HG03045 (cell line): Measurements from ENCODE around the gene HUNK.

Source experiments
- ATAC-seq: cut with Tn5 transposase; IDR thresholded peaks from one replicate; pipeline ENCODE4 v1.9.1; 2021; ENCODE audit warnings: mild to moderate bottlenecking, moderate library complexity; ENCODE audit not compliant: unreplicated experiment

The HUNK gene

GRCh38 chr21:31894457-31894856 lies 21.6 kb downstream of the HUNK start:
- no peak for ATAC-seq

- no peak for ATAC-seq
Observed at GRCh38 chr21:31895077-31895835, 22.4 kb downstream of the HUNK start.

- ATAC-seq: no peak
Observed at GRCh38 chr21:31896019-31896418, 23.2 kb downstream of the HUNK start.

- no peak for ATAC-seq
Observed at GRCh38 chr21:31897311-31897710, 24.5 kb downstream of the HUNK start.

GRCh38 chr21:31898933-31899630 lies 26.3 kb downstream of the HUNK start:
- no peak for ATAC-seq

GRCh38 chr21:31900121-31900895 lies 27.5 kb downstream of the HUNK start:
- ATAC-seq: no peak

GRCh38 chr21:31901315-31901714 lies 28.5 kb downstream of the HUNK start:
- no peak for ATAC-seq

- no peak for ATAC-seq
Observed at GRCh38 chr21:31902438-31902837, 29.6 kb downstream of the HUNK start.

GRCh38 chr21:31903896-31904295 lies 31.1 kb downstream of the HUNK start:
- ATAC-seq: no peak

- no peak for ATAC-seq
Observed at GRCh38 chr21:31905503-31906451, 33.0 kb downstream of the HUNK start.

GRCh38 chr21:31908106-31909031 lies 35.5 kb downstream of the HUNK start:
- no peak for ATAC-seq

- ATAC-seq: no peak
Observed at GRCh38 chr21:31909153-31910073, 36.6 kb downstream of the HUNK start.

- ATAC-seq: no peak
Observed at GRCh38 chr21:31910074-31910470, 37.3 kb downstream of the HUNK start.

- no peak for ATAC-seq
Observed at GRCh38 chr21:31911138-31911907, 38.5 kb downstream of the HUNK start.

GRCh38 chr21:31912501-31912900 lies 39.7 kb downstream of the HUNK start:
- no peak for ATAC-seq

GRCh38 chr21:31913182-31913608 lies 40.4 kb downstream of the HUNK start:
- ATAC-seq: no peak

GRCh38 chr21:31914472-31914871 lies 41.7 kb downstream of the HUNK start:
- no peak for ATAC-seq

- ATAC-seq: no peak
Observed at GRCh38 chr21:31915566-31915965, 42.7 kb downstream of the HUNK start.
